Activated T-helper 1 cell treated with anti-CD3 and anti-CD28 coated beads, Interleukin-12 subunit alpha, Interleukin-12 subunit beta, Interleukin-2, Interleukin-4 antibody, amounts not matched to agents 30 ng/mL and 10 ng/mL and 1 ng/mL, durations not matched to agents 14 hours and 24 hours and 36 hours (primary cell): ENCODE results near the gene C21orf58. TPM values are rescaled to one million over a fixed set of nuclear protein-coding genes. Genes with fewer than 3 reads are reported as not detected.
"Not testable (repeated sequence)": the region's sequence is repeated elsewhere in the genome, so short reads cannot be mapped to it uniquely, and the experiment has no call there.

Experiments used
- DNase-seq: peaks from one replicate; pipeline ENCODE4 v3.0.0; 2021; ENCODE audit warnings: low spot score
- H3K27ac Mint-ChIP-seq: one replicate; pipeline ENCODE4 v1.8.0; 2021; ENCODE audit warnings: mild to moderate bottlenecking, mixed read lengths
- H3K27me3 Mint-ChIP-seq: one replicate; pipeline ENCODE4 v1.8.0; 2022; ENCODE audit warnings: mild to moderate bottlenecking, moderate library complexity, mixed read lengths; ENCODE audit not compliant: insufficient read depth
- H3K36me3 Mint-ChIP-seq: one replicate; pipeline ENCODE4 v1.8.0; 2021; ENCODE audit warnings: low read depth, mixed read lengths
- H3K4me1 Mint-ChIP-seq: one replicate; pipeline ENCODE4 v1.8.0; 2021; ENCODE audit warnings: low read depth, mixed read lengths
- H3K4me3 Mint-ChIP-seq: one replicate; pipeline ENCODE4 v1.8.0; 2021; ENCODE audit warnings: mild to moderate bottlenecking, moderate library complexity, mixed read lengths
- H3K9me3 Mint-ChIP-seq: one replicate; pipeline ENCODE4 v1.8.0; 2021; ENCODE audit warnings: mixed read lengths
- intact Hi-C: fragments of 100-400 bp; cut with micrococcal nuclease; formaldehyde crosslinking; loops from one replicate; pipeline ENCODE4 v1.15.1; 2024
- total RNA-seq: library from RNA; stranded (reverse); gene quantifications from 2 replicates; pipeline ENCODE4 v1.2.3, GENCODE V29; 2022

The C21orf58 gene
- total RNA-seq, 1 donor from 2014 or later: 26.9 TPM

GRCh38 chr21:46312949-46313348, 10.7 kb downstream of the C21orf58 start:
- peaks cover 24% of the 10 kb centered on the region for H3K36me3 Mint-ChIP-seq
- DNase-seq: no peak
- H3K4me3 Mint-ChIP-seq: no peak overlapping the region
- intact Hi-C loops: no loop called here
- H3K4me1 Mint-ChIP-seq: no peaks in the 10 kb centered on the region
- no peaks in the 10 kb centered on the region for H3K27me3 Mint-ChIP-seq
- H3K9me3 Mint-ChIP-seq: no peaks in the 10 kb centered on the region
- no peak overlapping the region for H3K27ac Mint-ChIP-seq

GRCh38 chr21:46311568-46311967, 12.1 kb downstream of the C21orf58 start:
- H3K4me3 Mint-ChIP-seq: no peak overlapping the region
- H3K36me3 Mint-ChIP-seq: peaks cover 30% of the 10 kb centered on the region
- DNase-seq: no peak
- H3K27ac Mint-ChIP-seq: no peak overlapping the region
- no peaks in the 10 kb centered on the region for H3K27me3 Mint-ChIP-seq
- no peaks in the 10 kb centered on the region for H3K9me3 Mint-ChIP-seq
- intact Hi-C loops: no loop called here
- no peaks in the 10 kb centered on the region for H3K4me1 Mint-ChIP-seq

- H3K9me3 Mint-ChIP-seq, H3K4me1 Mint-ChIP-seq, H3K27me3 Mint-ChIP-seq, H3K4me3 Mint-ChIP-seq, DNase-seq, H3K27ac Mint-ChIP-seq, intact Hi-C loops: not testable (repeated sequence)
- H3K36me3 Mint-ChIP-seq: peaks cover 30% of the 10 kb centered on the region
Observed at GRCh38 chr21:46310260-46310659, 13.4 kb downstream of the C21orf58 start.

- peaks cover 5% of the 10 kb centered on the region for H3K4me1 Mint-ChIP-seq
- H3K4me3 Mint-ChIP-seq: no peak overlapping the region
- no peak for DNase-seq
- H3K27me3 Mint-ChIP-seq: no peaks in the 10 kb centered on the region
- no peaks in the 10 kb centered on the region for H3K9me3 Mint-ChIP-seq
- H3K27ac Mint-ChIP-seq: no peak overlapping the region
- intact Hi-C loops: no loop called here
- H3K36me3 Mint-ChIP-seq: peaks cover 36% of the 10 kb centered on the region
Observed at GRCh38 chr21:46308431-46308830, 15.2 kb downstream of the C21orf58 start.

GRCh38 chr21:46307625-46308024, 16.0 kb downstream of the C21orf58 start:
- peak overlapping the region; percentile 15 for H3K27ac Mint-ChIP-seq
- intact Hi-C loops: no loop called here
- peaks cover 5% of the 10 kb centered on the region for H3K4me1 Mint-ChIP-seq
- H3K27me3 Mint-ChIP-seq: no peaks in the 10 kb centered on the region
- H3K36me3 Mint-ChIP-seq: peaks cover 33% of the 10 kb centered on the region
- no peaks in the 10 kb centered on the region for H3K9me3 Mint-ChIP-seq
- no peak overlapping the region for H3K4me3 Mint-ChIP-seq
- DNase-seq: no peak

- peaks cover 5% of the 10 kb centered on the region for H3K4me1 Mint-ChIP-seq
- no peak overlapping the region for H3K4me3 Mint-ChIP-seq
- H3K27ac Mint-ChIP-seq: peak overlapping the region; percentile 31
- no peaks in the 10 kb centered on the region for H3K9me3 Mint-ChIP-seq
- no peaks in the 10 kb centered on the region for H3K27me3 Mint-ChIP-seq
- H3K36me3 Mint-ChIP-seq: peaks cover 26% of the 10 kb centered on the region
- intact Hi-C loops: no loop called here
- DNase-seq: no peak
Observed at GRCh38 chr21:46304955-46305354, 18.7 kb downstream of the C21orf58 start.

GRCh38 chr21:46304437-46304836, 19.2 kb downstream of the C21orf58 start:
- Mint-ChIP-seq H3K4me1 (peaks cover 5% of the 10 kb centered on the region), H3K36me3 (peaks cover 28% of the 10 kb centered on the region), H3K27ac (no peak overlapping the region), H3K4me3 (no peak overlapping the region), H3K27me3 (no peaks in the 10 kb centered on the region), H3K9me3 (no peaks in the 10 kb centered on the region)
- intact Hi-C loops: no loop called here
- DNase-seq: no peak

GRCh38 chr21:46301759-46302158, 21.9 kb downstream of the C21orf58 start:
- Mint-ChIP-seq H3K27me3 (no peaks in the 10 kb centered on the region), H3K9me3 (no peaks in the 10 kb centered on the region), H3K4me1 (peaks cover 5% of the 10 kb centered on the region), H3K36me3 (peaks cover 17% of the 10 kb centered on the region), H3K27ac (no peak overlapping the region), H3K4me3 (no peak overlapping the region)
- intact Hi-C loops: no loop called here
- DNase-seq: no peak

GRCh38 chr21:46299167-46299566, 24.5 kb downstream of the C21orf58 start:
- H3K9me3 Mint-ChIP-seq: no peaks in the 10 kb centered on the region
- intact Hi-C loops: no loop called here
- H3K4me3 Mint-ChIP-seq: no peak overlapping the region
- peaks cover 7% of the 10 kb centered on the region for H3K4me1 Mint-ChIP-seq
- H3K27me3 Mint-ChIP-seq: no peaks in the 10 kb centered on the region
- DNase-seq: no peak
- no peak overlapping the region for H3K27ac Mint-ChIP-seq
- peaks cover 12% of the 10 kb centered on the region for H3K36me3 Mint-ChIP-seq

- Mint-ChIP-seq H3K36me3 (peaks cover 7% of the 10 kb centered on the region), H3K27me3 (no peaks in the 10 kb centered on the region), H3K9me3 (no peaks in the 10 kb centered on the region), H3K27ac (no peak overlapping the region), H3K4me1 (peaks cover 7% of the 10 kb centered on the region), H3K4me3 (peak overlapping the region; percentile 71)
- no peak for DNase-seq
- intact Hi-C loops: no loop called here
Observed at GRCh38 chr21:46297338-46298271, 26.1 kb downstream of the C21orf58 start.

- Mint-ChIP-seq H3K36me3 (peaks cover 15% of the 10 kb centered on the region), H3K4me1 (peaks cover 11% of the 10 kb centered on the region), H3K9me3 (no peaks in the 10 kb centered on the region), H3K27me3 (no peaks in the 10 kb centered on the region), H3K4me3 (peak overlapping the region; percentile 63), H3K27ac (peak overlapping the region; percentile 83)
- intact Hi-C loops: loop anchor here (1.0 kb wide), 1 partner anchor 10 kb away; the partner anchor contains the start of gene YBEY
- DNase-seq: peak; percentile 58
Observed at GRCh38 chr21:46295996-46296752, 27.5 kb downstream of the C21orf58 start.

- Mint-ChIP-seq H3K4me1 (peaks cover 13% of the 10 kb centered on the region), H3K9me3 (no peaks in the 10 kb centered on the region), H3K27me3 (no peaks in the 10 kb centered on the region), H3K36me3 (peaks cover 18% of the 10 kb centered on the region), H3K27ac (peak overlapping the region; percentile 44), H3K4me3 (no peak overlapping the region)
- DNase-seq: no peak
- intact Hi-C loops: no loop called here
Observed at GRCh38 chr21:46295177-46295770, 28.4 kb downstream of the C21orf58 start.
